H9 (cell line): ENCODE measurements around the gene RASA3. TPM values are rescaled to one million over a fixed set of nuclear protein-coding genes. Genes with fewer than 3 reads are reported as not detected.
A peak's percentile ranks its signal among the peaks of the same experiment; 100 is the strongest.
"Not testable (repeated sequence)": the region's sequence is repeated elsewhere in the genome, so short reads cannot be mapped to it uniquely, and the experiment has no call there.

ENCODE experiments used
- DNase-seq: peaks from one replicate; pipeline ENCODE4 v3.0.0-alpha.2; 2017
- H2AFZ ChIP-seq: one replicate; pipeline ENCODE4 v1.6.1; 2013; ENCODE audit warnings: mild to moderate bottlenecking, low read length, control low read depth, moderate library complexity
- H2AK5ac ChIP-seq: 2 replicates; pipeline ENCODE4 v1.6.1; 2013; ENCODE audit warnings: low read length, control low read depth, mixed read lengths; ENCODE audit not compliant: insufficient read length
- H2BK120ac ChIP-seq: one replicate; pipeline ENCODE4 v1.6.1; 2013; ENCODE audit warnings: low read depth, mild to moderate bottlenecking, low read length, control low read depth, inconsistent platforms; ENCODE audit not compliant: poor library complexity, severe bottlenecking
- H2BK12ac ChIP-seq: 2 replicates; pipeline ENCODE4 v1.6.1; 2013; ENCODE audit warnings: low read length, control low read depth, mixed read lengths, low read depth; ENCODE audit not compliant: insufficient read length
- H2BK15ac ChIP-seq: 2 replicates; pipeline ENCODE4 v1.6.1; 2013; ENCODE audit warnings: low read depth, low read length, control low read depth
- H2BK20ac ChIP-seq: one replicate; pipeline ENCODE4 v1.6.1; 2013; ENCODE audit warnings: low read depth, mild to moderate bottlenecking, low read length, control low read depth, inconsistent platforms; ENCODE audit not compliant: poor library complexity, severe bottlenecking
- H2BK5ac ChIP-seq: 2 replicates; pipeline ENCODE4 v1.6.1; 2013; ENCODE audit warnings: low read length, control low read depth, mixed read lengths; ENCODE audit not compliant: insufficient read length
- H3K14ac ChIP-seq: 2 replicates; pipeline ENCODE4 v1.6.1; 2013; ENCODE audit warnings: low read length, control low read depth; ENCODE audit not compliant: insufficient read depth
- H3K18ac ChIP-seq: 2 replicates; pipeline ENCODE4 v1.6.1; 2013; ENCODE audit warnings: low read depth, mild to moderate bottlenecking, mixed read lengths, low read length, control low read depth; ENCODE audit not compliant: insufficient read length
- H3K23ac ChIP-seq: 2 replicates; pipeline ENCODE4 v1.6.1; 2013; ENCODE audit warnings: low read length, control low read depth, mixed read lengths, low read depth; ENCODE audit not compliant: insufficient read length
- H3K23me2 ChIP-seq: 2 replicates; pipeline ENCODE4 v1.6.1; 2013; ENCODE audit warnings: low read depth, mild to moderate bottlenecking, mixed read lengths, low read length, control low read depth; ENCODE audit not compliant: insufficient read length, poor library complexity, severe bottlenecking
- H3K27ac ChIP-seq: 2 replicates; pipeline ENCODE4 v1.5.1; 2013; ENCODE audit warnings: low read length, control low read depth, mixed read lengths, low read depth; ENCODE audit not compliant: insufficient read length
- H3K27me3 ChIP-seq: 2 replicates; pipeline ENCODE4 v1.6.1; 2013; ENCODE audit warnings: low read length, control low read depth, inconsistent platforms; ENCODE audit not compliant: insufficient read depth
- H3K4ac ChIP-seq: 2 replicates; pipeline ENCODE4 v1.6.1; 2013; ENCODE audit warnings: low read depth, mild to moderate bottlenecking, control low read depth, inconsistent platforms, low read length, moderate library complexity
- H3K4me1 ChIP-seq: 2 replicates; pipeline ENCODE4 v1.6.1; 2013; ENCODE audit warnings: low read length, control low read depth, inconsistent platforms; ENCODE audit not compliant: insufficient read depth
- H3K4me2 ChIP-seq: 2 replicates; pipeline ENCODE4 v1.6.1; 2013; ENCODE audit warnings: low read length, control low read depth, mixed read lengths; ENCODE audit not compliant: insufficient read length, insufficient read depth
- H3K56ac ChIP-seq: 2 replicates; pipeline ENCODE4 v1.6.1; 2013; ENCODE audit warnings: low read depth, mild to moderate bottlenecking, mixed read lengths, low read length, control low read depth; ENCODE audit not compliant: insufficient read length
- H3K79me1 ChIP-seq: 2 replicates; pipeline ENCODE4 v1.6.1; 2013; ENCODE audit warnings: low read depth, mild to moderate bottlenecking, moderate library complexity, low read length, control low read depth, inconsistent platforms; ENCODE audit not compliant: insufficient read depth, poor library complexity, severe bottlenecking
- H3K79me2 ChIP-seq: 2 replicates; pipeline ENCODE4 v1.6.1; 2013; ENCODE audit warnings: low read length, control low read depth, inconsistent platforms; ENCODE audit not compliant: insufficient read depth
- H3K9ac ChIP-seq: 2 replicates; pipeline ENCODE4 v1.6.1; 2013; ENCODE audit warnings: low read length, control low read depth, mixed read lengths; ENCODE audit not compliant: insufficient read length; ENCODE audit errors: extremely low read depth
- H3K9me3 ChIP-seq: one replicate; pipeline ENCODE4 v1.6.1; 2013; ENCODE audit warnings: low read depth, low read length, inconsistent platforms; ENCODE audit not compliant: control insufficient read depth
- H3T11ph ChIP-seq: one replicate; pipeline ENCODE4 v1.6.1; 2013; ENCODE audit warnings: mild to moderate bottlenecking, low read length, control low read depth, inconsistent platforms
- H4K20me1 ChIP-seq: one replicate; pipeline ENCODE4 v1.6.1; 2013; ENCODE audit not compliant: control insufficient read depth, insufficient read length, insufficient read depth
- H4K5ac ChIP-seq: 2 replicates; pipeline ENCODE4 v1.6.1; 2013; ENCODE audit warnings: low read depth, mild to moderate bottlenecking, mixed read lengths, low read length, control low read depth; ENCODE audit not compliant: insufficient read length
- H4K8ac ChIP-seq: replicated peaks from 2 replicates; pipeline ENCODE4 v1.6.1; 2013; ENCODE audit warnings: low read length, control low read depth, mixed read lengths, low read depth; ENCODE audit not compliant: insufficient read length
- H4K91ac ChIP-seq: 2 replicates; pipeline ENCODE4 v1.6.1; 2013; ENCODE audit warnings: low read depth, mild to moderate bottlenecking, moderate library complexity, mixed read lengths, low read length, control low read depth; ENCODE audit not compliant: insufficient read length
- H3K27ac Mint-ChIP-seq, 3 experiments: 2 replicates in 2 of 3; 3 replicates in 1 of 3; pipeline ENCODE4 v1.8.0; 2020 to 2021; ENCODE audit warnings: mixed read lengths in 3 of 3, mild to moderate bottlenecking in 1 of 3, moderate library complexity in 1 of 3
- H3K27me3 Mint-ChIP-seq: 2 replicates; pipeline ENCODE4 v1.8.0; 2021; ENCODE audit warnings: low read depth, mild to moderate bottlenecking, moderate library complexity, mixed read lengths
- H3K36me3 Mint-ChIP-seq, 3 experiments: 2 replicates in 2 of 3; 3 replicates in 1 of 3; pipeline ENCODE4 v1.8.0; 2020 to 2021; ENCODE audit warnings: low read depth in 3 of 3, mixed read lengths in 3 of 3; ENCODE audit not compliant: insufficient read depth in 1 of 3
- H3K4me1 Mint-ChIP-seq, 2 experiments: 2 replicates each; pipeline ENCODE4 v1.8.0; 2020; ENCODE audit warnings: mixed read lengths in 2 of 2
- H3K4me3 Mint-ChIP-seq, 2 experiments: 2 replicates in 1 of 2; 3 replicates in 1 of 2; pipeline ENCODE4 v1.8.0; 2020 to 2021; ENCODE audit warnings: mild to moderate bottlenecking in 2 of 2, mixed read lengths in 2 of 2, moderate library complexity in 1 of 2
- H3K9me3 Mint-ChIP-seq, 2 experiments: 2 replicates in 1 of 2; 3 replicates in 1 of 2; pipeline ENCODE4 v1.8.0; 2020; ENCODE audit warnings: mild to moderate bottlenecking in 2 of 2, mixed read lengths in 2 of 2, moderate library complexity in 1 of 2
- WGBS: extraction: QIAGEN DNeasy Blood & Tissue Kit; methylation state at CpG from one replicate; pipeline ENCODE4 v1.1.7; 2013; ENCODE audit warnings: missing lambda C conversion rate, low lambda C conversion rate, mixed read lengths; ENCODE audit not compliant: insufficient read length; ENCODE audit errors: extremely low coverage; 5-methylcytosine and 5-hydroxymethylcytosine counted together
- total RNA-seq: library from RNA; stranded (reverse); gene quantifications from 2 replicates; pipeline ENCODE4 v1.2.1, GENCODE V29; 2021
- TF ChIP-seq, protein P1 (sequence below): fragments of 200-600 bp; sonication (generic); conservative IDR thresholded peaks from 3 replicates; pipeline ENCODE4 v1.8.0; 2021; ENCODE audit warnings: antibody characterized with exemption, mild to moderate bottlenecking

RASA3 gene
- total RNA-seq, 1 experiment from 2014 or later: 12.3 TPM

DNA sequence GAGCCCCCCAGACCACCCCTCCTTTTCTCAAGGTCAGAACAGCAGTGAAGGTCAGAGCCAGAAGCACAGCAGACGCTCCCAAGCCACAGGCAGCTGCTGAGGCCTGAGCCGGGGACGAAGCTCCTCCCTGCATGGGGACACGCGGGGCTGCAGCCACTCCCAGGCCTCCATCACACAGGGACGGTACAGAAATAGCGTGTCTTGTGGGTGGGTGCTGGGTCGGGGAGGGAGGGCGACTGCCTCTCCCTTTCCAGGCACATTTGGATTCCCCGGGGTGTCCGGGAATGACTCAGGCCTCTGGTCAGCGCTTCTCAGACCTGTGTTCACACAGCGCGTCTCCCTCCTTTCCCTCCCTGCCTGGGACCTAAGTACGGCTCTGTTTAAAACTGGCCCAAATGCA is 33.2 kb downstream of the RASA3 start:
- H3K4me3 Mint-ChIP-seq: no peak overlapping the region
- H3K9ac ChIP-seq: no peak overlapping the region
- TF ChIP-seq, protein P1, sequence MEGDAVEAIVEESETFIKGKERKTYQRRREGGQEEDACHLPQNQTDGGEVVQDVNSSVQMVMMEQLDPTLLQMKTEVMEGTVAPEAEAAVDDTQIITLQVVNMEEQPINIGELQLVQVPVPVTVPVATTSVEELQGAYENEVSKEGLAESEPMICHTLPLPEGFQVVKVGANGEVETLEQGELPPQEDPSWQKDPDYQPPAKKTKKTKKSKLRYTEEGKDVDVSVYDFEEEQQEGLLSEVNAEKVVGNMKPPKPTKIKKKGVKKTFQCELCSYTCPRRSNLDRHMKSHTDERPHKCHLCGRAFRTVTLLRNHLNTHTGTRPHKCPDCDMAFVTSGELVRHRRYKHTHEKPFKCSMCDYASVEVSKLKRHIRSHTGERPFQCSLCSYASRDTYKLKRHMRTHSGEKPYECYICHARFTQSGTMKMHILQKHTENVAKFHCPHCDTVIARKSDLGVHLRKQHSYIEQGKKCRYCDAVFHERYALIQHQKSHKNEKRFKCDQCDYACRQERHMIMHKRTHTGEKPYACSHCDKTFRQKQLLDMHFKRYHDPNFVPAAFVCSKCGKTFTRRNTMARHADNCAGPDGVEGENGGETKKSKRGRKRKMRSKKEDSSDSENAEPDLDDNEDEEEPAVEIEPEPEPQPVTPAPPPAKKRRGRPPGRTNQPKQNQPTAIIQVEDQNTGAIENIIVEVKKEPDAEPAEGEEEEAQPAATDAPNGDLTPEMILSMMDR: no peak

DNA sequence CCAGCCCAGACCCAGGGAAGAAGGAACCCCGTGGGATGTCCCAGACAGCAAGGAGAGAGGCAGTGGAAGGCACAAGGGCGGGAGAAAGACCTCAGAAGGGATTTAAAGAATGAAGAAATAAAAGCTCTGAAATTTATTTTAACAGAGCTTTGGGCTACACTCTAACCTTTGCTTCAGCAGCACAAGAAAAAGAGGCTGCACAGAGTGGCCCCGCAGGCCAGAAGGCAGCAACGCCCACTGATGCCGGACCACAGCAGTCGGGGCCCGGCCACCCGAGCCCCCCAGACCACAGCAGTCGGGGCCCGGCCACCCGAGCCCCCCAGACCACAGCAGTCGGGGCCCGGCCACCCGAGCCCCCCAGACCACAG is 33.8 kb downstream of the RASA3 start:
- not testable (repeated sequence) for H3K79me2 ChIP-seq, H3K4me2 ChIP-seq, H2BK120ac ChIP-seq, H2AK5ac ChIP-seq, H3K4me1 ChIP-seq, H2BK15ac ChIP-seq, H3K4me3 Mint-ChIP-seq, H3K9me3 ChIP-seq, H3T11ph ChIP-seq, H3K4ac ChIP-seq, H4K5ac ChIP-seq, H3K36me3 Mint-ChIP-seq, H4K20me1 ChIP-seq, H3K56ac ChIP-seq, DNase-seq, H2AFZ ChIP-seq, H4K91ac ChIP-seq, H3K27ac ChIP-seq, H2BK12ac ChIP-seq, H4K8ac ChIP-seq, H3K79me1 ChIP-seq, H3K9me3 Mint-ChIP-seq, H3K14ac ChIP-seq, H3K23ac ChIP-seq, H2BK5ac ChIP-seq, H2BK20ac ChIP-seq, H3K23me2 ChIP-seq, H3K27me3 Mint-ChIP-seq, H3K18ac ChIP-seq, H3K9ac ChIP-seq, H3K27me3 ChIP-seq
- no CpG with 5 or more reads among the region's 14 CpGs for WGBS
- peaks cover 9 to 18% of the 10 kb centered on the region in 2 experiments for H3K4me1 Mint-ChIP-seq
- peak overlapping the region; percentile 89 to 94 (median 92) for H3K27ac Mint-ChIP-seq

More for the DNA sequence above, 33.2 kb downstream of the RASA3 start:
- Histone ChIP-seq H3K14ac (no peak overlapping the region), H2BK5ac (no peak overlapping the region), H3K4me1 (no peaks in the 10 kb centered on the region), H3K56ac (no peak overlapping the region), H3K23ac (no peak overlapping the region), H3K4ac (no peak overlapping the region), H4K91ac (no peak overlapping the region), H3K79me1 (peaks cover 3% of the 10 kb centered on the region), H3K27ac (no peak overlapping the region), H3K79me2 (no peaks in the 10 kb centered on the region; the same call in 1 of the 2 replicates), H3K9me3 (no peaks in the 10 kb centered on the region), H2BK15ac (no peak overlapping the region), H3T11ph (no peak overlapping the region), H4K8ac (no peak overlapping the region), H3K18ac (peak overlapping the region; percentile 33), H2AFZ (no peak overlapping the region), H2BK120ac (no peak overlapping the region), H2AK5ac (no peak overlapping the region), H2BK20ac (no peak overlapping the region), H3K27me3 (no peaks in the 10 kb centered on the region), H2BK12ac (no peak overlapping the region), H3K4me2 (no peak overlapping the region), H4K5ac (no peak overlapping the region), H3K23me2 (no peaks in the 10 kb centered on the region), H4K20me1 (no peaks in the 10 kb centered on the region)
- DNase-seq: peak; percentile 86
- Mint-ChIP-seq H3K36me3 (peaks cover 0 to 2% (median 0%) of the 10 kb centered on the region in 3 experiments; a peak in 3 of 7 replicates), H3K9me3 (peaks cover under 1 to 4% of the 10 kb centered on the region in 2 experiments; a peak in 4 of 5 replicates), H3K27ac (no peak overlapping the region), H3K27me3 (no peaks in the 10 kb centered on the region; the same call in 1 of the 2 replicates), H3K4me1 (peaks cover 9 to 18% of the 10 kb centered on the region in 2 experiments)
- no CpG with 5 or more reads among the region's 15 CpGs for WGBS
